CD14-positive monocyte (primary cell): ENCODE results near the gene SLC24A3. TPM values are rescaled to one million over a fixed set of nuclear protein-coding genes. Genes with fewer than 3 reads are reported as not detected.

Experiments used
- DNase-seq, 3 donors: peaks; one replicate each; pipeline ENCODE4 v3.0.0-alpha.2; 2011 to 2022
- H2AFZ ChIP-seq: 2 replicates; pipeline ENCODE4 v1.6.0; 2012; ENCODE audit warnings: mild to moderate bottlenecking, low read depth, low read length, inconsistent platforms; ENCODE audit not compliant: insufficient read depth, poor library complexity, severe bottlenecking
- H3K27ac ChIP-seq, 2 donors: 1 replicate in 1 of 2; 2 replicates in 1 of 2; pipeline ENCODE4 v1.5.1; 2012 to 2013; ENCODE audit warnings: low read length in 2 of 2, control low read depth in 1 of 2, inconsistent platforms in 1 of 2, low read depth in 1 of 2, mild to moderate bottlenecking in 1 of 2
- H3K27me3 ChIP-seq, 2 donors: one replicate each; pipeline versions ENCODE4 v1.6.0 to v1.6.1; 2011 to 2013; ENCODE audit warnings: low read length in 2 of 2; ENCODE audit not compliant: control insufficient read depth in 2 of 2, insufficient read depth in 2 of 2
- H3K36me3 ChIP-seq, 2 donors: replicated peaks in 1 of 2; 1 replicate in 1 of 2; 2 replicates in 1 of 2; pipeline versions ENCODE4 v1.5.1 to v1.6.1; 2012 to 2013; ENCODE audit warnings: low read length in 2 of 2, control low read depth in 1 of 2, inconsistent platforms in 1 of 2, mild to moderate bottlenecking in 1 of 2; ENCODE audit not compliant: insufficient read depth in 2 of 2, control insufficient read depth in 1 of 2
- H3K4me1 ChIP-seq, 2 donors: 1 replicate in 1 of 2; 2 replicates in 1 of 2; pipeline versions ENCODE4 v1.5.1 to v1.6.1; 2012 to 2013; ENCODE audit warnings: low read length in 2 of 2, control low read depth in 1 of 2, inconsistent platforms in 1 of 2, mild to moderate bottlenecking in 1 of 2, moderate library complexity in 1 of 2; ENCODE audit not compliant: insufficient read depth in 2 of 2, control insufficient read depth in 1 of 2
- H3K4me2 ChIP-seq: replicated peaks from 2 replicates; pipeline ENCODE3; 2012; ENCODE audit warnings: low read length, moderate library complexity, mild to moderate bottlenecking; ENCODE audit not compliant: poor library complexity, severe bottlenecking; ENCODE audit errors: extremely low read depth
- H3K4me3 ChIP-seq, 3 experiments: fragments of 200-600 bp in 1 of 3; sonication (generic) in 1 of 3; replicated peaks in 1 of 3; 1 replicate in 2 of 3; 2 replicates in 1 of 3; pipeline ENCODE4 v1.5.1; 2011 to 2013; ENCODE audit warnings: low read length in 3 of 3, mild to moderate bottlenecking in 3 of 3, control low read depth in 2 of 3, low read depth in 2 of 3, inconsistent platforms in 1 of 3, moderate library complexity in 1 of 3
- H3K79me2 ChIP-seq: 2 replicates; pipeline ENCODE4 v1.6.0; 2012; ENCODE audit warnings: mild to moderate bottlenecking, control low read depth, inconsistent platforms, low read length, moderate library complexity; ENCODE audit not compliant: insufficient read depth
- H3K9ac ChIP-seq: 2 replicates; pipeline ENCODE4 v1.6.0; 2017; ENCODE audit warnings: low read length, mild to moderate bottlenecking; ENCODE audit not compliant: insufficient read depth, poor library complexity, severe bottlenecking
- H3K9me3 ChIP-seq, 2 donors: replicated peaks in 1 of 2; 1 replicate in 1 of 2; 2 replicates in 1 of 2; pipeline versions ENCODE4 v1.5.1 to v1.6.1; 2012 to 2013; ENCODE audit warnings: low read length in 2 of 2, control low read depth in 1 of 2; ENCODE audit not compliant: control insufficient read depth in 1 of 2, insufficient read depth in 1 of 2
- H4K20me1 ChIP-seq: 2 replicates; pipeline ENCODE4 v1.6.0; 2012; ENCODE audit warnings: mild to moderate bottlenecking, low read length, control low read depth, moderate library complexity; ENCODE audit not compliant: insufficient read depth
- H3K27ac Mint-ChIP-seq, 7 donors: one replicate each; pipeline ENCODE4 v1.8.0; 2020; ENCODE audit warnings: mild to moderate bottlenecking in 7 of 7, mixed read lengths in 7 of 7, moderate library complexity in 6 of 7, inconsistent platforms in 2 of 7
- H3K27me3 Mint-ChIP-seq, 3 donors: one replicate each; pipeline ENCODE4 v1.8.0; 2021 to 2022; ENCODE audit warnings: low read depth in 3 of 3, mild to moderate bottlenecking in 3 of 3, mixed read lengths in 3 of 3, moderate library complexity in 3 of 3, inconsistent platforms in 1 of 3
- H3K36me3 Mint-ChIP-seq, 2 donors: one replicate each; pipeline ENCODE4 v1.8.0; 2020; ENCODE audit warnings: mixed read lengths in 2 of 2, inconsistent platforms in 1 of 2, mild to moderate bottlenecking in 1 of 2
- H3K4me1 Mint-ChIP-seq: one replicate; pipeline ENCODE4 v1.8.0; 2020; ENCODE audit warnings: mild to moderate bottlenecking, mixed read lengths
- H3K4me3 Mint-ChIP-seq, 2 donors: one replicate each; pipeline ENCODE4 v1.8.0; 2020; ENCODE audit warnings: mild to moderate bottlenecking in 2 of 2, mixed read lengths in 2 of 2, moderate library complexity in 1 of 2
- H3K9me3 Mint-ChIP-seq, 7 donors: one replicate each; pipeline ENCODE4 v1.8.0; 2020 to 2022; ENCODE audit warnings: mixed read lengths in 7 of 7, mild to moderate bottlenecking in 6 of 7, moderate library complexity in 6 of 7, inconsistent platforms in 2 of 7
- WGBS: methylation state at CpG from one replicate; pipeline ENCODE4 v1.1.5; 2013; ENCODE audit warnings: missing lambda C conversion rate; ENCODE audit not compliant: insufficient coverage; 5-methylcytosine and 5-hydroxymethylcytosine counted together
- intact Hi-C, 2 donors: fragments of 100-400 bp; cut with micrococcal nuclease; formaldehyde crosslinking; loops; one replicate each; pipeline versions ENCODE4 v1.15.0 to v1.15.1; 2023
- polyA plus RNA-seq, 3 donors: library from polyadenylated mRNA; depleted of rRNA in 1 of 3; unstranded in 2 of 3; stranded (reverse) in 1 of 3; fragments of 300-500 nt in 2 of 3; fragments of >200 nt in 1 of 3; fragmentation: Illumina TruSeq in 2 of 3; gene quantifications; 1 replicate in 2 of 3; 2 replicates in 1 of 3; pipeline ENCODE4 v1.2.3, GENCODE V29; 2012 to 2021
- TF ChIP-seq, protein P1 (sequence below): fragments of 200-600 bp; IDR thresholded peaks from one replicate; pipeline ENCODE4 v1.8.0; 2022; ENCODE audit warnings: antibody characterized with exemption, mild to moderate bottlenecking

The SLC24A3 gene
- polyA plus RNA-seq, 3 donors = 0.04 to 0.08 TPM; not detected in 1

DNA sequence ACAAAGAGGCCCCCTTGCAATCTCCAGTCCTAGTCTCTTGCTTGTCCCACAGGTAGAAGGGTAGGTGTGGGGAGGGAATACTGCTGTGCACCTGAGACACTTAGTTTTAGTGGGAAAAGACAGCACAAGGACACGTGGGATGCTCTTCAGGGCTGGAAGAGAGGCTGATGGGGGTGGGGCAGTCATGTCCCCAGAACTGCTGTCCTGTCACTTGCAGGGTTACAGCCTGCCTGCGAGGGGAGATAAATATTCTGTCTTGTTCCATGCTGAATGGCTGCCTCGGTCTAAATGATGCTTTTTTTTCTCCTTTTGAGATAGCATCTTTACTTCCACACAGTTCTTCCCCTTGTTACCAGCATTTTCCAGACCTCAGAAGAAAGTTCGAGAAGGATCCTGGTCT lies 106.2 kb downstream of the SLC24A3 start:
- Histone ChIP-seq H3K4me1 (peaks cover 21 to 28% of the 10 kb centered on the region in 2 donors), H3K4me2 (no peak overlapping the region), H3K9ac (no peak overlapping the region), H3K79me2 (no peaks in the 10 kb centered on the region), H4K20me1 (no peaks in the 10 kb centered on the region), H2AFZ (no peak overlapping the region), H3K36me3 (no peaks in the 10 kb centered on the region), H3K27ac (no peak overlapping the region), H3K9me3 (no peaks in the 10 kb centered on the region), H3K27me3 (no peaks in the 10 kb centered on the region), H3K4me3 (no peak overlapping the region)
- peak overlapping the region in 1 of 7 donors; percentile 27 for H3K27ac Mint-ChIP-seq
- H3K36me3 Mint-ChIP-seq = no peaks in the 10 kb centered on the region
- H3K27me3 Mint-ChIP-seq = peaks cover 0 to 5% (median 3%) of the 10 kb centered on the region in 3 donors
- H3K4me3 Mint-ChIP-seq = no peak overlapping the region
- DNase-seq = no peak
- H3K4me1 Mint-ChIP-seq = peaks cover 35% of the 10 kb centered on the region
- no peaks in the 10 kb centered on the region for H3K9me3 Mint-ChIP-seq
- intact Hi-C loops = loop anchor here in 1 of 2 donors (10.0 kb wide), 1 partner anchor 104 kb away; the partner anchor contains the start of gene SLC24A3
- TF ChIP-seq, protein P1, sequence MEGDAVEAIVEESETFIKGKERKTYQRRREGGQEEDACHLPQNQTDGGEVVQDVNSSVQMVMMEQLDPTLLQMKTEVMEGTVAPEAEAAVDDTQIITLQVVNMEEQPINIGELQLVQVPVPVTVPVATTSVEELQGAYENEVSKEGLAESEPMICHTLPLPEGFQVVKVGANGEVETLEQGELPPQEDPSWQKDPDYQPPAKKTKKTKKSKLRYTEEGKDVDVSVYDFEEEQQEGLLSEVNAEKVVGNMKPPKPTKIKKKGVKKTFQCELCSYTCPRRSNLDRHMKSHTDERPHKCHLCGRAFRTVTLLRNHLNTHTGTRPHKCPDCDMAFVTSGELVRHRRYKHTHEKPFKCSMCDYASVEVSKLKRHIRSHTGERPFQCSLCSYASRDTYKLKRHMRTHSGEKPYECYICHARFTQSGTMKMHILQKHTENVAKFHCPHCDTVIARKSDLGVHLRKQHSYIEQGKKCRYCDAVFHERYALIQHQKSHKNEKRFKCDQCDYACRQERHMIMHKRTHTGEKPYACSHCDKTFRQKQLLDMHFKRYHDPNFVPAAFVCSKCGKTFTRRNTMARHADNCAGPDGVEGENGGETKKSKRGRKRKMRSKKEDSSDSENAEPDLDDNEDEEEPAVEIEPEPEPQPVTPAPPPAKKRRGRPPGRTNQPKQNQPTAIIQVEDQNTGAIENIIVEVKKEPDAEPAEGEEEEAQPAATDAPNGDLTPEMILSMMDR = no peak
- WGBS = no CpG with 5 or more reads among the region's 4 CpGs

DNA sequence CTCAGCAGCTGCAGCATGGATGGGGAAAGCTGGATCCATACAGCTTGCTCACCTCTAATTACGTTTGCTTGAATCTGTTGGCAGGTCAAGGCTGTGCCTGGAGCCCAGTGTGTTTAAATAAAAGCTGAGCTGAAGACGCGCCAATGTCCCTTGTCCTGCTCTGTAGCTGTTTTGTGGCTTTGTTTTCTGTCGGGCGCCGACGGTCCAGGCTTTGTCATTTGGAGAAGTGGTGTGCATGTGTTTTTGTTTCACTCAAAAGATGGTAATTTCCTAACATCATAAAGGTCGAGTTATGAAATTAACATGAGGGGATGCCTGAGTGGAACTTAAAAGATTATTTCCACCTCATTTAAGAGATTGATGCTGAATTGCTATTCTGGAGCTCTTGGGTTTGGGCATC lies 107.6 kb downstream of the SLC24A3 start:
- Histone ChIP-seq H3K27ac (no peak overlapping the region), H3K4me1 (peaks cover 21 to 28% of the 10 kb centered on the region in 2 donors), H3K27me3 (no peaks in the 10 kb centered on the region), H3K9ac (no peak overlapping the region), H3K79me2 (no peaks in the 10 kb centered on the region), H3K4me3 (peak overlapping the region in 1 of 3 experiments; percentile 41), H4K20me1 (no peaks in the 10 kb centered on the region), H2AFZ (peak overlapping the region; percentile 66), H3K4me2 (peak overlapping the region; percentile 57), H3K9me3 (no peaks in the 10 kb centered on the region), H3K36me3 (no peaks in the 10 kb centered on the region)
- no peaks in the 10 kb centered on the region for H3K36me3 Mint-ChIP-seq
- WGBS = 22% methylated on average over 6 of the region's 8 CpGs
- peaks cover 33% of the 10 kb centered on the region for H3K4me1 Mint-ChIP-seq
- peaks cover 0 to 5% (median 2%) of the 10 kb centered on the region in 3 donors for H3K27me3 Mint-ChIP-seq
- TF ChIP-seq, protein P1 = no peak
- peak overlapping the region; percentile 38 to 72 for H3K4me3 Mint-ChIP-seq
- DNase-seq = no peak
- H3K9me3 Mint-ChIP-seq = no peaks in the 10 kb centered on the region
- peak overlapping the region in 5 of 7 donors; percentile 10 to 82 (median 59) for H3K27ac Mint-ChIP-seq
- intact Hi-C loops = no loop called here
